Fibroblast of mammary gland (primary cell): ENCODE data around the gene HHAT.

Experiments used
- DNase-seq: peaks from one replicate; pipeline ENCODE4 v3.0.0-alpha.2; 2010; ENCODE audit warnings: low read depth
- H3K4me3 ChIP-seq: 2 replicates; pipeline ENCODE4 v1.5.1; 2011; ENCODE audit warnings: low read depth, mild to moderate bottlenecking, low read length, moderate library complexity; ENCODE audit not compliant: control insufficient read depth
- CTCF ChIP-seq: conservative IDR thresholded peaks from 2 replicates; pipeline ENCODE4 v1.5.1; 2011; ENCODE audit warnings: low read depth, low read length, inconsistent platforms; ENCODE audit not compliant: control insufficient read depth, insufficient read depth

The HHAT gene

GRCh38 chr1:210617293-210617692, 288.6 kb downstream of the HHAT start:
- TF ChIP-seq CTCF = no peak
- H3K4me3 ChIP-seq = no peak overlapping the region
- no peak for DNase-seq

GRCh38 chr1:210618369-210618768, 289.7 kb downstream of the HHAT start:
- DNase-seq = no peak
- no peak for TF ChIP-seq CTCF
- no peak overlapping the region for H3K4me3 ChIP-seq

GRCh38 chr1:210620867-210621488, 292.3 kb downstream of the HHAT start:
- no peak overlapping the region for H3K4me3 ChIP-seq
- no peak for DNase-seq
- no peak for TF ChIP-seq CTCF

- no peak for TF ChIP-seq CTCF
- DNase-seq = no peak
- no peak overlapping the region for H3K4me3 ChIP-seq
Measured at GRCh38 chr1:210621712-210622111, 293.0 kb downstream of the HHAT start.

- peak; percentile 11 for DNase-seq
- H3K4me3 ChIP-seq = no peak overlapping the region
- TF ChIP-seq CTCF = no peak
Measured at GRCh38 chr1:210624722-210625121, 296.0 kb downstream of the HHAT start.

- no peak for TF ChIP-seq CTCF
- no peak for DNase-seq
- no peak overlapping the region for H3K4me3 ChIP-seq
Measured at GRCh38 chr1:210625715-210626114, 297.0 kb downstream of the HHAT start.

GRCh38 chr1:210626341-210626740, 297.6 kb downstream of the HHAT start:
- peak; percentile 10 for DNase-seq
- no peak overlapping the region for H3K4me3 ChIP-seq
- no peak for TF ChIP-seq CTCF
